Liver (tissue), 3 donors: ENCODE results near the gene TEDC1.

Source experiments
- EGR1 ChIP-seq, 2 donors: IDR thresholded peaks; 2 replicates each; pipeline ENCODE4 v1.6.1; 2016 to 2018; ENCODE audit warnings: antibody characterized with exemption in 2 of 2, low read depth in 2 of 2
- JUND ChIP-seq, 2 donors: IDR thresholded peaks; 2 replicates each; pipeline ENCODE4 v1.6.1; 2016; ENCODE audit warnings: antibody characterized with exemption in 2 of 2
- RAD21 ChIP-seq, 2 donors: IDR thresholded peaks; 2 replicates each; pipeline ENCODE4 v1.6.1; 2016; ENCODE audit warnings: antibody characterized with exemption in 2 of 2, mild to moderate bottlenecking in 2 of 2
- RXRA ChIP-seq, 2 donors: IDR thresholded peaks; 2 replicates each; pipeline ENCODE4 v1.6.1; 2017 to 2018; ENCODE audit warnings: antibody characterized with exemption in 2 of 2, mild to moderate bottlenecking in 1 of 2
- SP1 ChIP-seq: IDR thresholded peaks from 2 replicates; pipeline ENCODE4 v1.6.1; 2018; ENCODE audit warnings: antibody characterized with exemption, mild to moderate bottlenecking
- TAF1 ChIP-seq: conservative IDR thresholded peaks from 2 replicates; pipeline ENCODE4 v1.6.1; 2016; ENCODE audit warnings: antibody characterized with exemption, mild to moderate bottlenecking
- TF ChIP-seq, protein P1 (sequence below): fragments of 150-350 bp; IDR thresholded peaks from 2 replicates; pipeline ENCODE4 v1.5.1; 2017; ENCODE audit warnings: improper control_type of control experiment, low read depth, low read length; ENCODE audit not compliant: missing input control
- TF ChIP-seq, protein P2 (sequence below): IDR thresholded peaks from 2 replicates; pipeline ENCODE4 v1.6.1; 2016; ENCODE audit warnings: antibody characterized with exemption
- TF ChIP-seq, protein P3 (sequence below): IDR thresholded peaks from 2 replicates; pipeline ENCODE4 v1.6.1; 2016; ENCODE audit warnings: antibody characterized with exemption, mild to moderate bottlenecking
- TF ChIP-seq, protein P4 (sequence below): IDR thresholded peaks from 2 replicates; pipeline ENCODE4 v1.6.1; 2016; ENCODE audit warnings: antibody characterized with exemption
- donor health status: healthy.
- donor health status: healthy.

DNA sequence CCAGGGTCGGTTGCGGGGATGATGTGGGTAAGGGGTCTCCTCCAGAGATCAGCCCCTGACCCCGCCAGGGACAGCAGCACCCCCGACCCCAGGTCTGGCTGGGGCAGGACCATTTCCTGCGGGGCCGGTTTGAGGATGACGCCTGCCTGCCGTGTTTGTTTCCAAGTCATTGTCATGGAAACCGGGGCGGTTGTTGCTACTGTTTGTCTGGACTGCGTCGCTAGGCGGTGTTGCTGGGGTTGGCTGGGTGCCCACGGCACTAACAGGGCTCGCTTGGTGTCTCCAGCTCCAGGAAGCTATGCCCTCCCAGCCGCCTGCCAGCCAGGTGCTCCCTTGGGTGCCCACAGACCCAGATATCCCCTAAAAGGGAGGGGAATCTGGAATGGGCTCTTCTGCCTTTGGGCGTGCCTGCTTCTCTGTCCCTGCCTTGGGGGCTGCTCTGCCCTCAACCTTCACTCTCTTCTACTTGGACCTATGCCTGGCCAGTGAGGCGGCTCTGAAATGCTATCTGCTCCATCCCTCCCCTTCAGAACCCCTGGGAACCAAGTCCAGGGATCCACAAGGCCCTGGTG lies 9.1 kb upstream of the TEDC1 start:
- TF ChIP-seq JUND (IDR thresholded peaks at IDR 0.05) = no peak
- TF ChIP-seq, protein P1, sequence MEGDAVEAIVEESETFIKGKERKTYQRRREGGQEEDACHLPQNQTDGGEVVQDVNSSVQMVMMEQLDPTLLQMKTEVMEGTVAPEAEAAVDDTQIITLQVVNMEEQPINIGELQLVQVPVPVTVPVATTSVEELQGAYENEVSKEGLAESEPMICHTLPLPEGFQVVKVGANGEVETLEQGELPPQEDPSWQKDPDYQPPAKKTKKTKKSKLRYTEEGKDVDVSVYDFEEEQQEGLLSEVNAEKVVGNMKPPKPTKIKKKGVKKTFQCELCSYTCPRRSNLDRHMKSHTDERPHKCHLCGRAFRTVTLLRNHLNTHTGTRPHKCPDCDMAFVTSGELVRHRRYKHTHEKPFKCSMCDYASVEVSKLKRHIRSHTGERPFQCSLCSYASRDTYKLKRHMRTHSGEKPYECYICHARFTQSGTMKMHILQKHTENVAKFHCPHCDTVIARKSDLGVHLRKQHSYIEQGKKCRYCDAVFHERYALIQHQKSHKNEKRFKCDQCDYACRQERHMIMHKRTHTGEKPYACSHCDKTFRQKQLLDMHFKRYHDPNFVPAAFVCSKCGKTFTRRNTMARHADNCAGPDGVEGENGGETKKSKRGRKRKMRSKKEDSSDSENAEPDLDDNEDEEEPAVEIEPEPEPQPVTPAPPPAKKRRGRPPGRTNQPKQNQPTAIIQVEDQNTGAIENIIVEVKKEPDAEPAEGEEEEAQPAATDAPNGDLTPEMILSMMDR = peak; percentile 11
- TF ChIP-seq TAF1 = no peak
- TF ChIP-seq RAD21 (IDR thresholded peaks at IDR 0.05) = peak; percentile 19 to 26
- TF ChIP-seq EGR1 (IDR thresholded peaks at IDR 0.05; ENCODE audit: low read depth in 2 of 2) = no peak
- TF ChIP-seq SP1 = peak; percentile 59
- peak in 1 of 2 donors; percentile 39 for TF ChIP-seq RXRA (IDR thresholded peaks at IDR 0.05)
- TF ChIP-seq, protein P2, sequence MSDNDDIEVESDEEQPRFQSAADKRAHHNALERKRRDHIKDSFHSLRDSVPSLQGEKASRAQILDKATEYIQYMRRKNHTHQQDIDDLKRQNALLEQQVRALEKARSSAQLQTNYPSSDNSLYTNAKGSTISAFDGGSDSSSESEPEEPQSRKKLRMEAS = no peak
- TF ChIP-seq, protein P3, sequence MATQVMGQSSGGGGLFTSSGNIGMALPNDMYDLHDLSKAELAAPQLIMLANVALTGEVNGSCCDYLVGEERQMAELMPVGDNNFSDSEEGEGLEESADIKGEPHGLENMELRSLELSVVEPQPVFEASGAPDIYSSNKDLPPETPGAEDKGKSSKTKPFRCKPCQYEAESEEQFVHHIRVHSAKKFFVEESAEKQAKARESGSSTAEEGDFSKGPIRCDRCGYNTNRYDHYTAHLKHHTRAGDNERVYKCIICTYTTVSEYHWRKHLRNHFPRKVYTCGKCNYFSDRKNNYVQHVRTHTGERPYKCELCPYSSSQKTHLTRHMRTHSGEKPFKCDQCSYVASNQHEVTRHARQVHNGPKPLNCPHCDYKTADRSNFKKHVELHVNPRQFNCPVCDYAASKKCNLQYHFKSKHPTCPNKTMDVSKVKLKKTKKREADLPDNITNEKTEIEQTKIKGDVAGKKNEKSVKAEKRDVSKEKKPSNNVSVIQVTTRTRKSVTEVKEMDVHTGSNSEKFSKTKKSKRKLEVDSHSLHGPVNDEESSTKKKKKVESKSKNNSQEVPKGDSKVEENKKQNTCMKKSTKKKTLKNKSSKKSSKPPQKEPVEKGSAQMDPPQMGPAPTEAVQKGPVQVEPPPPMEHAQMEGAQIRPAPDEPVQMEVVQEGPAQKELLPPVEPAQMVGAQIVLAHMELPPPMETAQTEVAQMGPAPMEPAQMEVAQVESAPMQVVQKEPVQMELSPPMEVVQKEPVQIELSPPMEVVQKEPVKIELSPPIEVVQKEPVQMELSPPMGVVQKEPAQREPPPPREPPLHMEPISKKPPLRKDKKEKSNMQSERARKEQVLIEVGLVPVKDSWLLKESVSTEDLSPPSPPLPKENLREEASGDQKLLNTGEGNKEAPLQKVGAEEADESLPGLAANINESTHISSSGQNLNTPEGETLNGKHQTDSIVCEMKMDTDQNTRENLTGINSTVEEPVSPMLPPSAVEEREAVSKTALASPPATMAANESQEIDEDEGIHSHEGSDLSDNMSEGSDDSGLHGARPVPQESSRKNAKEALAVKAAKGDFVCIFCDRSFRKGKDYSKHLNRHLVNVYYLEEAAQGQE = peak; percentile 55
- TF ChIP-seq, protein P4, sequence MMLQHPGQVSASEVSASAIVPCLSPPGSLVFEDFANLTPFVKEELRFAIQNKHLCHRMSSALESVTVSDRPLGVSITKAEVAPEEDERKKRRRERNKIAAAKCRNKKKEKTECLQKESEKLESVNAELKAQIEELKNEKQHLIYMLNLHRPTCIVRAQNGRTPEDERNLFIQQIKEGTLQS = no peak
